Uterus (tissue), 2 donors: ENCODE measurements around the gene FRRS1L.

Experiments used
- POLR2A ChIP-seq, 2 donors: fragments of 450-650 bp; IDR thresholded peaks; one replicate each; pipeline ENCODE4 v1.6.1; 2016; ENCODE audit warnings: antibody characterized with exemption in 2 of 2, mild to moderate bottlenecking in 1 of 2, moderate library complexity in 1 of 2
- TF ChIP-seq, protein P1 (sequence below), 4 experiments: fragments of 200-600 bp in 2 of 4; fragments of 450-650 bp in 2 of 4; sonication (generic) in 2 of 4; IDR thresholded peaks; one replicate each; pipeline ENCODE4 v1.5.1; 2016 to 2019; ENCODE audit warnings: antibody characterized with exemption in 4 of 4, mild to moderate bottlenecking in 2 of 4, moderate library complexity in 1 of 4

GRCh38 chr9:109181284-109181683 lies 14.2 kb upstream of the FRRS1L start:
- TF ChIP-seq, protein P1, sequence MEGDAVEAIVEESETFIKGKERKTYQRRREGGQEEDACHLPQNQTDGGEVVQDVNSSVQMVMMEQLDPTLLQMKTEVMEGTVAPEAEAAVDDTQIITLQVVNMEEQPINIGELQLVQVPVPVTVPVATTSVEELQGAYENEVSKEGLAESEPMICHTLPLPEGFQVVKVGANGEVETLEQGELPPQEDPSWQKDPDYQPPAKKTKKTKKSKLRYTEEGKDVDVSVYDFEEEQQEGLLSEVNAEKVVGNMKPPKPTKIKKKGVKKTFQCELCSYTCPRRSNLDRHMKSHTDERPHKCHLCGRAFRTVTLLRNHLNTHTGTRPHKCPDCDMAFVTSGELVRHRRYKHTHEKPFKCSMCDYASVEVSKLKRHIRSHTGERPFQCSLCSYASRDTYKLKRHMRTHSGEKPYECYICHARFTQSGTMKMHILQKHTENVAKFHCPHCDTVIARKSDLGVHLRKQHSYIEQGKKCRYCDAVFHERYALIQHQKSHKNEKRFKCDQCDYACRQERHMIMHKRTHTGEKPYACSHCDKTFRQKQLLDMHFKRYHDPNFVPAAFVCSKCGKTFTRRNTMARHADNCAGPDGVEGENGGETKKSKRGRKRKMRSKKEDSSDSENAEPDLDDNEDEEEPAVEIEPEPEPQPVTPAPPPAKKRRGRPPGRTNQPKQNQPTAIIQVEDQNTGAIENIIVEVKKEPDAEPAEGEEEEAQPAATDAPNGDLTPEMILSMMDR (IDR thresholded peaks at IDR 0.05) = no peak
- no peak for TF ChIP-seq POLR2A (IDR thresholded peaks at IDR 0.05)
